Activated CD8-positive, alpha-beta T cell treated with anti-CD3 and anti-CD28 coated beads, Interleukin-2, amount 10 ng/mL, durations not matched to agents 7 days and 5 days (primary cell): ENCODE measurements around the gene CXCL10. TPM values are rescaled to one million over a fixed set of nuclear protein-coding genes. Genes with fewer than 3 reads are reported as not detected.

Experiments used
- ATAC-seq: fragments of 150-1000 bp; cut with Tn5 transposase; one replicate; pipeline ENCODE4 v1.10.0; 2021; ENCODE audit warnings: moderate library complexity
- CTCF ChIA-PET: fragments of 350-600 bp; sonication (Branson Sonifier 250); formaldehyde crosslinking; loops from one replicate; lab custom pipeline; 2021; ENCODE audit warnings: antibody characterized with exemption; lab: Charles Lee
- POLR2A ChIA-PET: fragments of 350-600 bp; sonication (Branson Sonifier 250); formaldehyde crosslinking; loops from one replicate; lab custom pipeline; 2021; ENCODE audit warnings: antibody characterized with exemption; lab: Charles Lee
- DNase-seq: peaks from one replicate; pipeline ENCODE4 v3.0.0-alpha.2; 2020
- H3K27ac Mint-ChIP-seq: one replicate; pipeline ENCODE4 v1.8.0; 2021; ENCODE audit warnings: mild to moderate bottlenecking, mixed read lengths
- H3K27me3 Mint-ChIP-seq: one replicate; pipeline ENCODE4 v1.8.0; 2021; ENCODE audit warnings: low read depth, mixed read lengths
- H3K36me3 Mint-ChIP-seq: one replicate; pipeline ENCODE4 v1.8.0; 2021; ENCODE audit warnings: low read depth, mixed read lengths
- H3K4me1 Mint-ChIP-seq: one replicate; pipeline ENCODE4 v1.8.0; 2021; ENCODE audit warnings: low read depth, mixed read lengths
- H3K4me3 Mint-ChIP-seq: one replicate; pipeline ENCODE4 v1.8.0; 2021; ENCODE audit warnings: mild to moderate bottlenecking, mixed read lengths
- H3K9me3 Mint-ChIP-seq: one replicate; pipeline ENCODE4 v1.8.0; 2022; ENCODE audit warnings: mixed read lengths; ENCODE audit not compliant: insufficient read depth
- total RNA-seq, 2 experiments: library from RNA; stranded (reverse); gene quantifications; one replicate each; pipeline ENCODE4 v1.2.3, GENCODE V29; 2021

CXCL10 gene
- total RNA-seq, 2 experiments from 2014 or later: not detected

- peaks cover 36% of the 10 kb centered on the region for H3K36me3 Mint-ChIP-seq
- H3K4me3 Mint-ChIP-seq: no peak overlapping the region
- POLR2A ChIA-PET: no interaction called here
- no peak for ATAC-seq
- no peaks in the 10 kb centered on the region for H3K9me3 Mint-ChIP-seq
- no peak for DNase-seq
- H3K4me1 Mint-ChIP-seq: peaks cover 24% of the 10 kb centered on the region
- no peaks in the 10 kb centered on the region for H3K27me3 Mint-ChIP-seq
- CTCF ChIA-PET: interaction anchor here (1.9 to 3.2 kb wide), 2 partner anchors 10 to 69 kb away, joined by 5 to 23 read pairs; no protein-coding TSS in a partner anchor
- H3K27ac Mint-ChIP-seq: no peak overlapping the region
Measured at GRCh38 chr4:75985116-75985515, 38.2 kb downstream of the CXCL10 start.

- POLR2A ChIA-PET: no interaction called here
- H3K36me3 Mint-ChIP-seq: peaks cover 42% of the 10 kb centered on the region
- ATAC-seq: no peak
Measured at GRCh38 chr4:75980576-75980975, 42.7 kb downstream of the CXCL10 start.

GRCh38 chr4:75976177-75976576, 47.1 kb downstream of the CXCL10 start:
- no peak for ATAC-seq
- H3K36me3 Mint-ChIP-seq: peaks cover 56% of the 10 kb centered on the region
- ChIA-PET CTCF (no interaction called here), POLR2A (no interaction called here)
- no peaks in the 10 kb centered on the region for H3K9me3 Mint-ChIP-seq
- no peak overlapping the region for H3K27ac Mint-ChIP-seq
- H3K27me3 Mint-ChIP-seq: no peaks in the 10 kb centered on the region
- no peak overlapping the region for H3K4me3 Mint-ChIP-seq
- no peaks in the 10 kb centered on the region for H3K4me1 Mint-ChIP-seq
- DNase-seq: no peak

More at GRCh38 chr4:75980576-75980975, 42.7 kb downstream of the CXCL10 start:
- CTCF ChIA-PET: interaction anchor here (1.0 to 1.5 kb wide), 2 partner anchors 12 to 15 kb away, joined by 3 to 4 read pairs; no protein-coding TSS in a partner anchor
- no peaks in the 10 kb centered on the region for H3K9me3 Mint-ChIP-seq
- no peak for DNase-seq
- H3K27me3 Mint-ChIP-seq: no peaks in the 10 kb centered on the region
- no peak overlapping the region for H3K27ac Mint-ChIP-seq
- H3K4me1 Mint-ChIP-seq: no peaks in the 10 kb centered on the region
- no peak overlapping the region for H3K4me3 Mint-ChIP-seq

GRCh38 chr4:75973766-75974165, 49.5 kb downstream of the CXCL10 start:
- CTCF ChIA-PET: no interaction called here
- POLR2A ChIA-PET: no interaction called here
- DNase-seq: no peak
- H3K4me3 Mint-ChIP-seq: no peak overlapping the region
- ATAC-seq: no peak
- no peaks in the 10 kb centered on the region for H3K27me3 Mint-ChIP-seq
- no peak overlapping the region for H3K27ac Mint-ChIP-seq
- H3K9me3 Mint-ChIP-seq: no peaks in the 10 kb centered on the region
- H3K36me3 Mint-ChIP-seq: peaks cover 65% of the 10 kb centered on the region
- no peaks in the 10 kb centered on the region for H3K4me1 Mint-ChIP-seq

Other genes with a start within 250 kb of the CXCL10 start
- gene PPEF2, start 121.0 kb downstream of the CXCL10 start, total RNA-seq: under 1 TPM in 1 of 2 experiments, not detected in 1; 0.65 TPM
- gene NAAA, start 82.5 kb downstream of the CXCL10 start, total RNA-seq: 10 to 100 TPM; 31.7 to 33.7 TPM
- gene SDAD1, start 32.6 kb downstream of the CXCL10 start, total RNA-seq: 10 to 100 TPM; 44.8 to 45.6 TPM
- not detected for gene CXCL9, start 16.0 kb downstream of the CXCL10 start, total RNA-seq
- not detected for gene CXCL11, start 12.6 kb upstream of the CXCL10 start, total RNA-seq
- not detected for gene ART3, start 51.2 kb upstream of the CXCL10 start, total RNA-seq
- gene NUP54, start 124.9 kb upstream of the CXCL10 start, total RNA-seq: 10 to 100 TPM; 56.8 to 64.1 TPM
- gene SCARB2, start 190.3 kb upstream of the CXCL10 start, total RNA-seq: 10 to 100 TPM in 1 of 2 experiments, 1 to 10 TPM in 1; 8.6 to 10.7 TPM
- gene FAM47E, start 228.2 kb upstream of the CXCL10 start, total RNA-seq: not detected